ENCODE results near the gene RTP2. TPM values are rescaled to one million over a fixed set of nuclear protein-coding genes. Genes with fewer than 3 reads are reported as not detected.

The RTP2 gene
- total RNA-seq, 4 donors from 2014 or later, result not detected

- no peak for ATAC-seq
- 85 to 100% methylated on average over 1 of the region's 1 CpG for WGBS, 2 donors (ENCODE audit: low coverage in 1 of 2)
- Histone ChIP-seq H3K9me3 (no peaks in the 10 kb centered on the region), H3K4me3 (no peak overlapping the region), H3K36me3 (no peaks in the 10 kb centered on the region), H3K27me3 (no peaks in the 10 kb centered on the region), H3K4me1 (no peaks in the 10 kb centered on the region), H3K27ac (no peak overlapping the region)
- TF ChIP-seq POLR2A (IDR thresholded peaks at IDR 0.05) (no peak), CTCF (IDR thresholded peaks at IDR 0.05) (no peak), POLR2AphosphoS5 (IDR thresholded peaks at IDR 0.05) (no peak), EP300 (IDR thresholded peaks at IDR 0.05) (no peak)
Observed at GRCh38 chr3:187693431-187693830, 8.9 kb downstream of the RTP2 start.

GRCh38 chr3:187689984-187690383, 12.4 kb downstream of the RTP2 start:
- H3K27ac ChIP-seq, result no peak overlapping the region
- no peaks in the 10 kb centered on the region for H3K4me1 ChIP-seq
- WGBS, 2 donors (ENCODE audit: low coverage in 1 of 2), result 49 to 62% methylated on average over 3 to 4 of the region's 4 CpGs
- H3K36me3 ChIP-seq, result no peaks in the 10 kb centered on the region
- no peaks in the 10 kb centered on the region for H3K27me3 ChIP-seq
- H3K4me3 ChIP-seq, result no peak overlapping the region
- no peak for ATAC-seq
- peaks cover 0 to 14% (median 0%) of the 10 kb centered on the region in 3 donors for H3K9me3 ChIP-seq
- TF ChIP-seq POLR2AphosphoS5 (IDR thresholded peaks at IDR 0.05) (no peak), POLR2A (IDR thresholded peaks at IDR 0.05) (no peak), EP300 (IDR thresholded peaks at IDR 0.05) (no peak), CTCF (IDR thresholded peaks at IDR 0.05) (no peak)

- no peaks in the 10 kb centered on the region for H3K4me1 ChIP-seq
- TF ChIP-seq EP300 (IDR thresholded peaks at IDR 0.05), result no peak
- no peak for TF ChIP-seq POLR2AphosphoS5 (IDR thresholded peaks at IDR 0.05)
- TF ChIP-seq CTCF (IDR thresholded peaks at IDR 0.05), result no peak
- TF ChIP-seq POLR2A (IDR thresholded peaks at IDR 0.05), result no peak
- H3K27me3 ChIP-seq, result no peaks in the 10 kb centered on the region
- no peaks in the 10 kb centered on the region for H3K36me3 ChIP-seq
- no peak overlapping the region for H3K4me3 ChIP-seq
- H3K27ac ChIP-seq, result no peak overlapping the region
- no peak for ATAC-seq
- H3K9me3 ChIP-seq, result peaks cover 0 to 19% (median 0%) of the 10 kb centered on the region in 3 donors
- 91 to 94% methylated on average over 5 of the region's 5 CpGs for WGBS, 2 donors (ENCODE audit: low coverage in 1 of 2)
Observed at GRCh38 chr3:187686621-187687273, 15.6 kb downstream of the RTP2 start.

GRCh38 chr3:187685948-187686347, 16.4 kb downstream of the RTP2 start:
- ATAC-seq, result no peak

More at GRCh38 chr3:187685948-187686347, 16.4 kb downstream of the RTP2 start:
- Histone ChIP-seq H3K4me3 (no peak overlapping the region), H3K4me1 (no peaks in the 10 kb centered on the region), H3K27ac (no peak overlapping the region), H3K9me3 (peaks cover 0 to 19% (median 0%) of the 10 kb centered on the region in 3 donors), H3K27me3 (no peaks in the 10 kb centered on the region), H3K36me3 (no peaks in the 10 kb centered on the region)
- WGBS, 2 donors (ENCODE audit: low coverage in 1 of 2), result 89 to 96% methylated on average over 7 of the region's 7 CpGs
- TF ChIP-seq EP300 (IDR thresholded peaks at IDR 0.05), result no peak
- TF ChIP-seq POLR2AphosphoS5 (IDR thresholded peaks at IDR 0.05), result no peak
- no peak for TF ChIP-seq CTCF (IDR thresholded peaks at IDR 0.05)
- no peak for TF ChIP-seq POLR2A (IDR thresholded peaks at IDR 0.05)

Measured in gastroesophageal sphincter (tissue), 4 donors.